ENCODE data around the gene MFSD12.
"Not testable (repeated sequence)": the region's sequence is repeated elsewhere in the genome, so short reads cannot be mapped to it uniquely, and the experiment has no call there.

The MFSD12 gene

GRCh38 chr19:3531716-3532115, 25.7 kb downstream of the MFSD12 start:
- Mint-ChIP-seq H3K9me3 (no peaks in the 10 kb centered on the region), H3K4me3 (no peak overlapping the region), H3K27ac (no peak overlapping the region), H3K27me3 (no peaks in the 10 kb centered on the region), H3K36me3 (ENCODE audit: low read depth) (peaks cover 9% of the 10 kb centered on the region), H3K4me1 (no peaks in the 10 kb centered on the region)
- DNase-seq (no peak), ATAC-seq (no peak)

- ATAC-seq (no peak), DNase-seq (no peak)
- Mint-ChIP-seq H3K4me1 (no peaks in the 10 kb centered on the region), H3K27me3 (no peaks in the 10 kb centered on the region), H3K4me3 (no peak overlapping the region), H3K36me3 (ENCODE audit: low read depth) (peaks cover 9% of the 10 kb centered on the region), H3K9me3 (no peaks in the 10 kb centered on the region), H3K27ac (no peak overlapping the region)
These were observed 27.0 kb downstream of the MFSD12 start for GRCh38 chr19:3530389-3530788.

- H3K4me1 Mint-ChIP-seq; H3K9me3 Mint-ChIP-seq; H3K27ac Mint-ChIP-seq; H3K36me3 Mint-ChIP-seq (ENCODE audit: low read depth); H3K4me3 Mint-ChIP-seq; DNase-seq; H3K27me3 Mint-ChIP-seq; ATAC-seq: not testable (repeated sequence)
These were observed 28.1 kb downstream of the MFSD12 start for GRCh38 chr19:3529299-3529698.

DNA sequence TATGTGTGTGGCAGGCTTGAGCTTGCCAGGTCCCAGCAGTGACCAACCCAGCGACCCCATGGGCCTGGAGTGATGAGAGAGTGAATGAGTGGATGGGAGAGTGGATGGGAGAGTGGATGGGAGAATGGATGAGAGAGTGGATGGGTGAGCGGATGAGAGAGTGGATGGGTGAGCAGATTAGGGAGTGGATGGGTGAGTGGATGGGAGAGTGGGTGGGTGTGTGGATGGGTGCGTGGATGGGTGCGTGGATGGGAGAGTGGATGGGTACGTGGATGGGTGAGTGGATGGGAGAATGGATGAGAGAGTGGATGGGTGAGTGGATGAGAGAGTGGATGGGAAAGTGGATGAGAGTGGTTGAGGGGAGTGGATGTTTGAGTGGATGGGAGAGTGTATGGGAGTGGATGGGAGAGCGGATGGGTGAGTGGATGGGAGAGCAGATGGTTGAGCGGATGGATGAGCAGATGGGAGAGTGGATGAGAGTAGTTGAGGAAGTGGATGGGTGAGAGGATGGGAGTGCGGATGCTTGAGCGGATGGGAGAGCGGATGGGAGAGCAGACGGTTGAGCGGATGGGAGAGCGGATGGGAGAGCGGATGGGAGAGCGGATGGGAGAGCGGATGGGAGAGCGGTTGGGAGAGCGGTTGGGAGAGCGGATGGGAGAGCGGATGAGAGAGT, 28.7 kb downstream of the MFSD12 start:
- H3K9me3 Mint-ChIP-seq: no peaks in the 10 kb centered on the region
- H3K27me3 Mint-ChIP-seq: no peaks in the 10 kb centered on the region
- ATAC-seq (no peak), DNase-seq (no peak)
- peaks cover 9% of the 10 kb centered on the region for H3K36me3 Mint-ChIP-seq (ENCODE audit: low read depth)
- H3K27ac Mint-ChIP-seq: no peak overlapping the region
- H3K4me3 Mint-ChIP-seq: no peak overlapping the region
- H3K4me1 Mint-ChIP-seq: no peaks in the 10 kb centered on the region

- H3K4me1 Mint-ChIP-seq: no peaks in the 10 kb centered on the region
- H3K9me3 Mint-ChIP-seq: no peaks in the 10 kb centered on the region
- peaks cover 8% of the 10 kb centered on the region for H3K36me3 Mint-ChIP-seq (ENCODE audit: low read depth)
- no peak for ATAC-seq
- H3K27me3 Mint-ChIP-seq: no peaks in the 10 kb centered on the region
- H3K27ac Mint-ChIP-seq: no peak overlapping the region
- DNase-seq: no peak
- no peak overlapping the region for H3K4me3 Mint-ChIP-seq
These were observed 29.3 kb downstream of the MFSD12 start for GRCh38 chr19:3528080-3528479.

- H3K27ac Mint-ChIP-seq: no peak overlapping the region
- peaks cover 8% of the 10 kb centered on the region for H3K36me3 Mint-ChIP-seq (ENCODE audit: low read depth)
- no peaks in the 10 kb centered on the region for H3K9me3 Mint-ChIP-seq
- no peaks in the 10 kb centered on the region for H3K27me3 Mint-ChIP-seq
- DNase-seq (no peak), ATAC-seq (no peak)
- no peaks in the 10 kb centered on the region for H3K4me1 Mint-ChIP-seq
- no peak overlapping the region for H3K4me3 Mint-ChIP-seq
These were observed 30.0 kb downstream of the MFSD12 start for GRCh38 chr19:3527238-3527910.

DNA sequence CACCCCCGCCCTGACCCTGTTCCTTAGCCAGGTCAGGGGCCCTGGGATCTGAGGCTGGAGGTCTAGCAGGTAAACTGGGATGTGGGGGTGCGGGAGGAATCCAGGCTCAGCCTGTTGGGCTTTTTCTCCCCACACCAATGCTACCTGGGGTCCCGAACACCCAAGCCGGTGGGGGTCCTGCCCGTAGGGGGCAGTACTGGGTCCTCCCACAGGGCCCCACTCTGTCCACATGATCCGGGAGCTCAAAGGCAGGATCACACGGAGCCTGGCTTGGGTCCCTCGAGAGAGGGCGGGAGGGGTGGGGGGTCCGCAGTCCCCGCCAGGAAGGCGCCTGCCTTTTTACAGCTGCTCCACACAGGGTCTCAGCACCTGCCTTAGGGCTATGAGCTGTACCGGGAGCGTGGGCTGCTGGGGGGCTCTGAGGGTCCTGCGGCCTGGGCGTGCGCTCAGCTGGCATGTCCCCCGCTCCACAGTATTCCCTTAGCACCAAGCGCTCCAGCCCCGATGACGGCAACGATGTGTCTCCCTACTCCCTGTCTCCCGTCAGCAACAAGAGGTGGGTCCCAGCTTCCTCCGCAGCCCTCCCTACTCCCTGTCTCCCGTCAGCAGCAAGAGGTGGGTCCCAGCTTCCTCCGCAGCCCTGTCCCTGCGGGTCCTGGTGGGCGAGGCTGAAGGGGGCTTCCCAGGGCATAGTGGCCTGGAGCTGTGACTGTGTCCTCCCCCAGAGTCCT, 30.7 kb downstream of the MFSD12 start:
- Mint-ChIP-seq H3K9me3 (no peaks in the 10 kb centered on the region), H3K4me1 (no peaks in the 10 kb centered on the region), H3K27ac (no peak overlapping the region)

DNA sequence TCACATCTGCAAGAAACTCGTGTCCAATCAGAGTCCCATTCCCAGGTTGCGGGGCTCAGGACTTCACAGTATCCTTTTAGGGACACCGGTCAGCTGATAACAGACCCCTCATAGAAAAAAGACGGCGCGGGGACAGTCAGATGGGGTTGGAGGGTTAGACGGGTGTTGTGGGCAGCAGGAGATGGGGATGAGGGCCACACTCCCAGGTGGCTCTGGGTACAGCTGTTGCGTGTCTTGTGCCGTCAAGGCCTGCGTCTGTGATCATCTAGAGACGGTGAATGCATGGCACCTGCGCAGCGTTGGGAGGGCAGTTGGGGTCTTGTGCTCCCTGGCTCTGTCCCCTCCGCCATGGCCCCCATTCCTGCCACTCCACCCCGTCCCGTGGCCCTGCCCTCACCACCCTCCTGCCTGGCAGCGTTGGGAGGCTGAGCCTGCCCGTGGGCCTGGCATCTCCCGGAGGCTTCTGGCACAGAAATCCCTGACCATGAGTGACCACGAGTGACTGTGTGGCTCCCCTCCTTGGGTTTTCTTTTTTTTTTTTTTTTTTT, 32.4 kb downstream of the MFSD12 start:
- H3K27ac Mint-ChIP-seq: no peak overlapping the region
- peaks cover 6% of the 10 kb centered on the region for H3K36me3 Mint-ChIP-seq (ENCODE audit: low read depth)
- ATAC-seq (no peak), DNase-seq (no peak)
- no peaks in the 10 kb centered on the region for H3K27me3 Mint-ChIP-seq
- H3K4me1 Mint-ChIP-seq: peaks cover 2% of the 10 kb centered on the region
- no peaks in the 10 kb centered on the region for H3K9me3 Mint-ChIP-seq
- H3K4me3 Mint-ChIP-seq: no peak overlapping the region

More for the DNA sequence above, 30.7 kb downstream of the MFSD12 start:
- Mint-ChIP-seq H3K4me3 (no peak overlapping the region), H3K27me3 (no peaks in the 10 kb centered on the region), H3K36me3 (ENCODE audit: low read depth) (peaks cover 8% of the 10 kb centered on the region)
- no peak for ATAC-seq
- no peak for DNase-seq

DNA sequence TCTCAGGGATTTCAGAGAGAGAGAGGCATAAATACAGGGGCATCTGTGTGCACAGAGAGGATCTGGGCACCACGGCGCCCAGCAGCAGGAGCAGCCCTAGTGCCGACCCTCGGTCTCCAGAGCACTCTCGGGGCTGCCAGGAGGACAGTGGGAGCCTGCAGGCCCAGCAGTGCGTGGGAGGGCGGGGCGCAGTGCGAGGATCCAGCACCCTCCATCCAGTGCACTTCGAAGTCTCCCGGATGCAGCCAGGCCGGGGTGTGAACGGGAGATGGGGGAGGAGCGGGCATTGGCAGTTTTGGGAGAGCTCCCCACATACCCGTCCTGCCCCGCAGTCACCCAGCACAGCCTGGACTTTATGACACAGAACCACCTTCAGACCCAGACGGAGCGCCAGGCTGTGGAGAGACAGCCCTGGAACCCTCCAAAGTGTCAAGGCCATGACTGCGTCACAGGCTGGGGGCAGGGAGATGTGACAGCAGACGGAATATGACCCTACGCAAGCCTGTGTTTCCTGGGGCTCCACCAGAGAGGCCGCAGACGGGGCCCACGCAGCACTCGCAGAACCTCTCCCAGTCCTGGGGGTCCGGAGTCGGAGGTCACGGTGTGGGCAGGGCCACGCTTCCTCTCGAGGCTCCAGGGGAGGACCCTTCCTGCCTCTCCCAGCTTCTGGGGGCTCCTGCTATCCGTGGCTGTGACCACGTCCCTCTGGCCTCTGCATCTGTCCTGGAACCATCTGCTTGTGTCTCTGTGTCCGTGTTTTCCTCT, 33.1 kb downstream of the MFSD12 start:
- ATAC-seq (no peak), DNase-seq (no peak)
- no peak overlapping the region for H3K27ac Mint-ChIP-seq
- H3K9me3 Mint-ChIP-seq: no peaks in the 10 kb centered on the region
- peaks cover 6% of the 10 kb centered on the region for H3K36me3 Mint-ChIP-seq (ENCODE audit: low read depth)
- H3K27me3 Mint-ChIP-seq: no peaks in the 10 kb centered on the region
- H3K4me3 Mint-ChIP-seq: no peak overlapping the region
- H3K4me1 Mint-ChIP-seq: peaks cover 2% of the 10 kb centered on the region

GRCh38 chr19:3523361-3524077, 33.9 kb downstream of the MFSD12 start:
- no peak for DNase-seq
- Mint-ChIP-seq H3K36me3 (ENCODE audit: low read depth) (peaks cover 6% of the 10 kb centered on the region), H3K4me1 (peaks cover 5% of the 10 kb centered on the region), H3K9me3 (no peaks in the 10 kb centered on the region), H3K27me3 (no peaks in the 10 kb centered on the region), H3K4me3 (no peak overlapping the region), H3K27ac (no peak overlapping the region)
- ATAC-seq: no peak

DNA sequence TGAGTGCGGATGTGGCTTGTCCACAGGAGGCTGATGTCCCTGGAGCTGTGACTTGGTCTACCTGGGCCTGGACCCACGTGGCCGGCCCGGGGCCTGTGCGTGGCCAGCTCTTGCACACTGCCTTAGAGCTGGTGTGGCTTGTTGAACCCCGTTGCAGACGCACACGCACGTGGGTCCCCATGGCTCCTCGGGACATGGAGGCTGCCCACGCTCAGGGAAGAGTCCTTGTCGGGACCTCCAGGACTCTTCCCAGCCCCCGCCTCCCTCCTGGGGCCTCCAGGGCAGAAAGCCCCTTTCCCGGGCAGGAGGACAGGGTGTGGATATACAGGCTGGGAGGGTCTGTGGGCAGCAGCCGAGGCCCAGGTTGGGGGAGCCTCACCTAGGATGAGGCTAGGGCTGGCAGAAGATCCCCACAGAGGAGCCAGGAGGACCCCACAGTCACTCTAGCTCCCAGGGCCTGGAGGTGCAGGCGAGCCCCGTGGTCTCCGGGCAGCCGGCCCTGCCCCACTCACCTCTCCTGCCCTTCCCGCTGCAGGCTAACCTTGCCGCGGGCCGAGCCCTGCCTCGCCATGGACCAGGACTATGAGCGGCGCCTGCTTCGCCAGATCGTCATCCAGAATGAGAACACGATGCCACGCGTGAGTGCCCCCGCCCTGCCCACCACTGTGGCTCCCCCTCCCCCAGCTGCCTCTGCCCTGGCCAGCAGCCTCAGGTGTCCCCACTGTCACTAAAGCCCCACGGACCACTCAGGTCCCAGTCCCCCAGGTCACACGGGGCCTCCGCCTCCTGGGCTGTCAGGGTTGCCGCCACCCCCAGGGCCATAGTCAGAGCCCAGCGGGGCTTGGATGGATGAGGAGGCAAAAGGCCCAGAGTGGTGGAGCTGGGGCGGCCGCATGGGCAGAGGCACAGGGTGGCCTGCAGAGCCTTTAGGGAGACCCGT, 34.7 kb downstream of the MFSD12 start:
- no peaks in the 10 kb centered on the region for H3K27me3 Mint-ChIP-seq
- no peaks in the 10 kb centered on the region for H3K9me3 Mint-ChIP-seq
- H3K4me3 Mint-ChIP-seq: no peak overlapping the region
- DNase-seq (no peak), ATAC-seq (no peak)
- H3K36me3 Mint-ChIP-seq (ENCODE audit: low read depth): peaks cover 6% of the 10 kb centered on the region
- H3K4me1 Mint-ChIP-seq: peaks cover 12% of the 10 kb centered on the region
- no peak overlapping the region for H3K27ac Mint-ChIP-seq

DNA sequence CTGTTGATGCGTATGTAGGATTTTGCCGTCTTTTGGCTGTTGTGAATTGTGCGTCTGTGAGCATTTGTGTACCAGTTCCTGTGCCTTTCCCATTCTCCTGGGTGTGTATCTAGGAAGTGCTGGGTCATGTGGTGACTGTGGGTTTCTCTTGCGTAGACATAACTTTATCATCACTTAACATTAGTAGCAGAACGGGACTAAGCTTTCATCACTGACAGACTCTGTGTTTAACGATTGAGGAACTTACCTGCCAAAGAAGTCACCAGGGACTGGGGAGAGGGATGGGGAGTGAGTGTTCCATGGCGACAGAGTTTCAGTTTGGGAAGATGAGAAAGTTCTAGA, 36.3 kb downstream of the MFSD12 start:
- no peak for DNase-seq
- Mint-ChIP-seq H3K4me3 (no peak overlapping the region), H3K9me3 (no peaks in the 10 kb centered on the region), H3K4me1 (peaks cover 23% of the 10 kb centered on the region), H3K36me3 (ENCODE audit: low read depth) (peaks cover 3% of the 10 kb centered on the region), H3K27ac (no peak overlapping the region), H3K27me3 (no peaks in the 10 kb centered on the region)
- ATAC-seq: no peak

Data from activated naive CD8-positive, alpha-beta T cell treated with anti-CD3 and anti-CD28 coated beads, Interleukin-2, amount 50 U/mL, for 24 hours (primary cell).